HEK293 (cell line): ENCODE results near the gene TRAF6.

Source experiments
- CTCF ChIA-PET: fragments of 350-600 bp; formaldehyde crosslinking; extraction: SDS; loops from one replicate; lab custom pipeline; 2021; ENCODE audit warnings: antibody characterized with exemption; lab: Yijun Ruan, JAX
- POLR2A ChIA-PET: fragments of 300-600 bp; formaldehyde crosslinking; extraction: SDS; loops from one replicate; lab custom pipeline; 2020; ENCODE audit warnings: antibody characterized with exemption, inconsistent platforms; lab: Yijun Ruan, JAX
- H3K27ac ChIP-seq: fragments of 200-500 bp; sonication (Bioruptor generic); 2 replicates; pipeline ENCODE4 v1.5.1; 2014; ENCODE audit warnings: low read depth, low read length, control low read depth, inconsistent platforms; ENCODE audit errors: extremely low read depth
- H3K36me3 ChIP-seq, 2 experiments: fragments of 200-500 bp in 1 of 2; sonication (Bioruptor generic) in 1 of 2; 1 replicate in 1 of 2; 2 replicates in 1 of 2; pipeline ENCODE4 v1.5.1; 2014 to 2017; ENCODE audit warnings: inconsistent platforms in 2 of 2, low read length in 2 of 2; ENCODE audit not compliant: control insufficient read depth in 2 of 2, insufficient read depth in 1 of 2
- H3K4me1 ChIP-seq: fragments of 200-500 bp; sonication (Bioruptor generic); 2 replicates; pipeline ENCODE4 v1.5.1; 2014; ENCODE audit warnings: mild to moderate bottlenecking, low read length, inconsistent platforms; ENCODE audit not compliant: control insufficient read depth, insufficient read depth
- H3K4me3 ChIP-seq: 2 replicates; pipeline ENCODE4 v1.5.1; 2011; ENCODE audit warnings: low read depth, mild to moderate bottlenecking, control low read depth, low read length, moderate library complexity
- H3K9me3 ChIP-seq: fragments of 200-500 bp; sonication (Bioruptor generic); 2 replicates; pipeline ENCODE4 v1.5.1; 2014; ENCODE audit warnings: low read depth, low read length, inconsistent platforms; ENCODE audit not compliant: control insufficient read depth, insufficient read depth
- EGR2 ChIP-seq: fragments of 450-650 bp; formaldehyde crosslinking; IDR thresholded peaks from 2 replicates; pipeline ENCODE4 v1.5.1; 2016; ENCODE audit warnings: low read depth, missing biosample characterization, missing genetic modification characterization
- REST ChIP-seq: fragments of 450-650 bp; formaldehyde crosslinking; IDR thresholded peaks from 2 replicates; pipeline ENCODE4 v1.5.1; 2016; ENCODE audit warnings: missing biosample characterization, missing genetic modification characterization
- ZBTB7A ChIP-seq: fragments of 450-650 bp; formaldehyde crosslinking; IDR thresholded peaks from 2 replicates; pipeline ENCODE4 v1.5.1; 2016; ENCODE audit warnings: low read depth, missing biosample characterization, missing genetic modification characterization
- ZNF366 ChIP-seq: fragments of 450-650 bp; formaldehyde crosslinking; conservative IDR thresholded peaks from 2 replicates; pipeline ENCODE4 v1.5.1; 2016; ENCODE audit warnings: missing biosample characterization, missing genetic modification characterization
- ZNF394 ChIP-seq: fragments of 450-650 bp; formaldehyde crosslinking; IDR thresholded peaks from 2 replicates; pipeline ENCODE4 v1.5.1; 2016; ENCODE audit warnings: missing biosample characterization, missing genetic modification characterization, mild to moderate bottlenecking, moderate library complexity, borderline replicate concordance
- ZNF549 ChIP-seq: fragments of 450-650 bp; IDR thresholded peaks from 2 replicates; pipeline ENCODE4 v1.5.1; 2018; ENCODE audit warnings: missing biosample characterization, missing genetic modification characterization, mild to moderate bottlenecking, inconsistent platforms, moderate library complexity
- ZNF571 ChIP-seq: fragments of 450-650 bp; formaldehyde crosslinking; IDR thresholded peaks from 2 replicates; pipeline ENCODE4 v1.5.0; 2017; ENCODE audit warnings: missing biosample characterization, missing genetic modification characterization
- ZNF610 ChIP-seq: fragments of 450-650 bp; formaldehyde crosslinking; IDR thresholded peaks from 2 replicates; pipeline ENCODE4 v1.5.1; 2016; ENCODE audit warnings: missing biosample characterization, missing genetic modification characterization, borderline replicate concordance
- ZNF692 ChIP-seq: fragments of 450-650 bp; formaldehyde crosslinking; IDR thresholded peaks from 2 replicates; pipeline ENCODE4 v1.5.1; 2016; ENCODE audit warnings: missing biosample characterization, missing genetic modification characterization
- ZNF707 ChIP-seq: fragments of 450-650 bp; formaldehyde crosslinking; IDR thresholded peaks from 2 replicates; pipeline ENCODE4 v1.5.1; 2016; ENCODE audit warnings: missing biosample characterization, missing genetic modification characterization
- ZNF837 ChIP-seq: fragments of 450-650 bp; formaldehyde crosslinking; IDR thresholded peaks from 2 replicates; pipeline ENCODE4 v1.5.1; 2016; ENCODE audit warnings: missing biosample characterization, missing genetic modification characterization
- ZSCAN23 ChIP-seq: fragments of 450-650 bp; formaldehyde crosslinking; IDR thresholded peaks from 2 replicates; pipeline ENCODE4 v1.5.1; 2016; ENCODE audit warnings: missing biosample characterization, missing genetic modification characterization
- TF ChIP-seq, protein P1 (sequence below): fragments of 450-650 bp; formaldehyde crosslinking; IDR thresholded peaks from 2 replicates; pipeline ENCODE4; 2016; ENCODE audit warnings: missing biosample characterization, missing genetic modification characterization
- TF ChIP-seq, protein P2 (sequence below): fragments of 450-650 bp; formaldehyde crosslinking; IDR thresholded peaks from 2 replicates; pipeline ENCODE4 v1.5.1; 2017; ENCODE audit warnings: missing biosample characterization, missing genetic modification characterization
- TF ChIP-seq, protein P3 (sequence below): fragments of 450-650 bp; formaldehyde crosslinking; IDR thresholded peaks from 2 replicates; pipeline ENCODE4 v1.5.1; 2017; ENCODE audit warnings: missing biosample characterization, missing genetic modification characterization
- TF ChIP-seq, protein P4 (sequence below): fragments of 450-650 bp; formaldehyde crosslinking; IDR thresholded peaks from 2 replicates; pipeline ENCODE4 v1.5.1; 2017; ENCODE audit warnings: missing biosample characterization, missing genetic modification characterization

TRAF6 gene

GRCh38 chr11:36550385-36551115 lies 40.5 kb upstream of the TRAF6 start:
- POLR2A ChIA-PET: no interaction called here
- no peaks in the 10 kb centered on the region for H3K36me3 ChIP-seq
- no peak overlapping the region for H3K4me3 ChIP-seq
- H3K27ac ChIP-seq: no peak overlapping the region
- CTCF ChIA-PET: interaction anchor here (1.1 kb wide), 1 partner anchor 196 kb away, joined by 4 read pairs; no protein-coding TSS in a partner anchor
- no peaks in the 10 kb centered on the region for H3K4me1 ChIP-seq
- TF ChIP-seq, protein P1, sequence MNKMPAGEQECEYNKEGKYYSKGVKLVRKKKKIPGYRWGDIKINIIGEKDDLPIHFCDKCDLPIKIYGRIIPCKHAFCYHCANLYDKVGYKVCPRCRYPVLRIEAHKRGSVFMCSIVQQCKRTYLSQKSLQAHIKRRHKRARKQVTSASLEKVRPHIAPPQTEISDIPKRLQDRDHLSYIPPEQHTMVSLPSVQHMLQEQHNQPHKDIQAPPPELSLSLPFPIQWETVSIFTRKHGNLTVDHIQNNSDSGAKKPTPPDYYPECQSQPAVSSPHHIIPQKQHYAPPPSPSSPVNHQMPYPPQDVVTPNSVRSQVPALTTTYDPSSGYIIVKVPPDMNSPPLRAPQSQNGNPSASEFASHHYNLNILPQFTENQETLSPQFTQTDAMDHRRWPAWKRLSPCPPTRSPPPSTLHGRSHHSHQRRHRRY: no peak
- TF ChIP-seq, protein P2, sequence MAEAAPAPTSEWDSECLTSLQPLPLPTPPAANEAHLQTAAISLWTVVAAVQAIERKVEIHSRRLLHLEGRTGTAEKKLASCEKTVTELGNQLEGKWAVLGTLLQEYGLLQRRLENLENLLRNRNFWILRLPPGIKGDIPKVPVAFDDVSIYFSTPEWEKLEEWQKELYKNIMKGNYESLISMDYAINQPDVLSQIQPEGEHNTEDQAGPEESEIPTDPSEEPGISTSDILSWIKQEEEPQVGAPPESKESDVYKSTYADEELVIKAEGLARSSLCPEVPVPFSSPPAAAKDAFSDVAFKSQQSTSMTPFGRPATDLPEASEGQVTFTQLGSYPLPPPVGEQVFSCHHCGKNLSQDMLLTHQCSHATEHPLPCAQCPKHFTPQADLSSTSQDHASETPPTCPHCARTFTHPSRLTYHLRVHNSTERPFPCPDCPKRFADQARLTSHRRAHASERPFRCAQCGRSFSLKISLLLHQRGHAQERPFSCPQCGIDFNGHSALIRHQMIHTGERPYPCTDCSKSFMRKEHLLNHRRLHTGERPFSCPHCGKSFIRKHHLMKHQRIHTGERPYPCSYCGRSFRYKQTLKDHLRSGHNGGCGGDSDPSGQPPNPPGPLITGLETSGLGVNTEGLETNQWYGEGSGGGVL (tag by site-specific recombination): no peak
- TF ChIP-seq ZNF707 (tag by site-specific recombination) (no peak), ZNF610 (no peak), ZNF366 (tag by site-specific recombination) (no peak), ZNF692 (tag by site-specific recombination) (no peak), ZNF394 (tag by site-specific recombination) (no peak), ZNF571 (tag by site-specific recombination) (no peak), ZSCAN23 (tag by site-specific recombination) (no peak), REST (tag by site-specific recombination) (no peak), ZNF549 (tag by site-specific recombination) (no peak), EGR2 (no peak), ZBTB7A (tag by site-specific recombination) (no peak), ZNF837 (tag by site-specific recombination) (no peak)
- TF ChIP-seq, protein P3, sequence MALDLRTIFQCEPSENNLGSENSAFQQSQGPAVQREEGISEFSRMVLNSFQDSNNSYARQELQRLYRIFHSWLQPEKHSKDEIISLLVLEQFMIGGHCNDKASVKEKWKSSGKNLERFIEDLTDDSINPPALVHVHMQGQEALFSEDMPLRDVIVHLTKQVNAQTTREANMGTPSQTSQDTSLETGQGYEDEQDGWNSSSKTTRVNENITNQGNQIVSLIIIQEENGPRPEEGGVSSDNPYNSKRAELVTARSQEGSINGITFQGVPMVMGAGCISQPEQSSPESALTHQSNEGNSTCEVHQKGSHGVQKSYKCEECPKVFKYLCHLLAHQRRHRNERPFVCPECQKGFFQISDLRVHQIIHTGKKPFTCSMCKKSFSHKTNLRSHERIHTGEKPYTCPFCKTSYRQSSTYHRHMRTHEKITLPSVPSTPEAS (tag by site-specific recombination): no peak
- TF ChIP-seq, protein P4, sequence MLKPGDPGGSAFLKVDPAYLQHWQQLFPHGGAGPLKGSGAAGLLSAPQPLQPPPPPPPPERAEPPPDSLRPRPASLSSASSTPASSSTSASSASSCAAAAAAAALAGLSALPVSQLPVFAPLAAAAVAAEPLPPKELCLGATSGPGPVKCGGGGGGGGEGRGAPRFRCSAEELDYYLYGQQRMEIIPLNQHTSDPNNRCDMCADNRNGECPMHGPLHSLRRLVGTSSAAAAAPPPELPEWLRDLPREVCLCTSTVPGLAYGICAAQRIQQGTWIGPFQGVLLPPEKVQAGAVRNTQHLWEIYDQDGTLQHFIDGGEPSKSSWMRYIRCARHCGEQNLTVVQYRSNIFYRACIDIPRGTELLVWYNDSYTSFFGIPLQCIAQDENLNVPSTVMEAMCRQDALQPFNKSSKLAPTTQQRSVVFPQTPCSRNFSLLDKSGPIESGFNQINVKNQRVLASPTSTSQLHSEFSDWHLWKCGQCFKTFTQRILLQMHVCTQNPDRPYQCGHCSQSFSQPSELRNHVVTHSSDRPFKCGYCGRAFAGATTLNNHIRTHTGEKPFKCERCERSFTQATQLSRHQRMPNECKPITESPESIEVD (tag by site-specific recombination): no peak
- H3K9me3 ChIP-seq: no peaks in the 10 kb centered on the region
